NCI-H748 (cell line): Measurements from ENCODE around the gene DNER.
A peak's percentile ranks its signal among the peaks of the same experiment; 100 is the strongest.
"Not testable (repeated sequence)": the region's sequence is repeated elsewhere in the genome, so short reads cannot be mapped to it uniquely, and the experiment has no call there.

Experiments used
- DNase-seq: peaks from one replicate; lab custom pipeline; 2025; ENCODE audit not compliant: unreplicated experiment; lab: John Stamatoyannopoulos, UW

DNER gene, protein sequence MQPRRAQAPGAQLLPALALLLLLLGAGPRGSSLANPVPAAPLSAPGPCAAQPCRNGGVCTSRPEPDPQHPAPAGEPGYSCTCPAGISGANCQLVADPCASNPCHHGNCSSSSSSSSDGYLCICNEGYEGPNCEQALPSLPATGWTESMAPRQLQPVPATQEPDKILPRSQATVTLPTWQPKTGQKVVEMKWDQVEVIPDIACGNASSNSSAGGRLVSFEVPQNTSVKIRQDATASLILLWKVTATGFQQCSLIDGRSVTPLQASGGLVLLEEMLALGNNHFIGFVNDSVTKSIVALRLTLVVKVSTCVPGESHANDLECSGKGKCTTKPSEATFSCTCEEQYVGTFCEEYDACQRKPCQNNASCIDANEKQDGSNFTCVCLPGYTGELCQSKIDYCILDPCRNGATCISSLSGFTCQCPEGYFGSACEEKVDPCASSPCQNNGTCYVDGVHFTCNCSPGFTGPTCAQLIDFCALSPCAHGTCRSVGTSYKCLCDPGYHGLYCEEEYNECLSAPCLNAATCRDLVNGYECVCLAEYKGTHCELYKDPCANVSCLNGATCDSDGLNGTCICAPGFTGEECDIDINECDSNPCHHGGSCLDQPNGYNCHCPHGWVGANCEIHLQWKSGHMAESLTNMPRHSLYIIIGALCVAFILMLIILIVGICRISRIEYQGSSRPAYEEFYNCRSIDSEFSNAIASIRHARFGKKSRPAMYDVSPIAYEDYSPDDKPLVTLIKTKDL

DNA sequence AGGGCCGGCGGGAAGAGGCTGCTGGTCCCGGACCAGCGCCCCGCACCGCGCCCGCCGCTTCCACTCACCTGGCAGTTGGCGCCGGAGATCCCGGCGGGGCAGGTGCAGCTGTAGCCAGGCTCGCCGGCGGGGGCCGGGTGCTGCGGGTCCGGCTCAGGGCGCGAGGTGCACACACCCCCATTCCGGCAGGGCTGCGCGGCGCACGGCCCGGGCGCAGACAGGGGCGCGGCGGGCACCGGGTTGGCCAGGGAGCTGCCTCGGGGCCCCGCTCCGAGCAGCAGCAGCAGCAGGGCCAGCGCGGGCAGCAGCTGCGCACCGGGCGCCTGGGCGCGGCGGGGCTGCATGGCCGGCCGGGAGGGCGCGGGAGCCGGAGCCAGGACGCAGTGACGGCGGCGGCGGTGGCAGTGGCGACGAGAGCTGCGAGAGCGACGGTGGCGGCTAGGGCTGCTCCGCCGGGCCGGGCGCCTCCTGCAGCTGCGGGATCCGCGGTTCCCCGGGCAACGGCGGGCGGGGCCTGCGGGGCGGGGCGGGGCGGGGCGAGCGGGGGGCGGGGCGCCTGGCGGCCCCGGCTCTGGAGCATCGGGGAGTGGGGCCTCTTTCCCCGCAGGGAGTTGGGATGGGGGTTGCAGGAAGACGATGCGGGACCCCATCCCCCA is at the start of gene DNER:
Gene DNER, minus strand, starts transcription at position 476 of the 656 bp plus-strand sequence. Its CDS starts 132 bp downstream, at position 344.
- peak; percentile 79 for DNase-seq

GRCh38 chr2:229761663-229762062 is 47.3 kb upstream of the DNER start:
- DNase-seq: no peak

DNA sequence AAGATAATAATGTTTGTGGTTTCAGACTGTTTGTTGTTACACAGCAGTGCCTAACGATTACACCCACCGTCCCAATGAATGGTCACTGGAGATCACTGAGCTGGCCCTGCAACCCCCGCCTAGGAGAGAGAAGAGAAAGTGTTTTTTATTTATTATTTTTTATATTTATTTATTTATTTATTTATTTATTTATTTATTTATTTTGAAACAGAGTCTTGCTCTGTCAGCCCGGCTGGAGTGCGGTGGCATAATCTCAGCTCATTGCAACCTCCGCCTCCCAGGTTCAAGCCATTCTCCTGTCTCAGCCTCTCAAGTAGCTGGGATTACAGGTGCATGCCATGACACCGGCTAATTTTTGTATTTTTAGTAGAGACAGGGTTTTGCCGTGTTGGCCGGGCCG is 43.1 kb upstream of the DNER start:
- not testable (repeated sequence) for DNase-seq

DNA sequence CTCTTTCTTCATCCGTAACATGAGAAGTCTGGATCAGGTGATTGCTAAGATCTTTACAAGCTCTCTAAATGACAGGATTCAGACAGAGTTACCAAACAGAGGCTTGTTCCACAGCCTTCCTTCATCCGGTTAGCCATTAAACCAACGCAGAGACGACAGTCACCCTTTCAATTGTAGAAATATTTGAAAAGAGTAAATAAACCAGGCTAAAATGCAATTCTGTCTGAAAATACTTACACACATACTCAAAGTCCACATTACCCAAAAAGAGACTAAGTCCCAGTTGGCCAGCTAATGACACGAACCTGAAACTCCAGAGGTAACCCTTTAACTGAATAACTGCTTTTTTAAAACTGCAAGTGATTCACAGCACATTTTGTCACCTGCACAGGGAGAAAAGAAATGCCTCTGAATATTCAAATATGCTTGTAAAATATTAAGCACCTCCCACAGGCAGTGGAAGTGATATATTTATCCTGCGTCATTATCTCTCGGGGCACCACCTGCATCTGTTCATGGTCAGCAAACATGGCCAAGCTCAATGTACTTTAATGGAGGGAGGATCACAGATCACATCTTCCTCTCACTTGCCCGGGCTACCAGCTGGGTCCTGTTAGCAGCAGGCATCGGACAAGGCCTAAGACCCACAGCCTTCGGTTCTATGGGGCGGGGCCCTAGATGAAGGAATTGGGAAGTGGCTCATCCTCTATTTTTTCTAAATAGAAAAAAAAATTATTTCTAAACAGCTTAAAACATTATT is 38.8 kb upstream of the DNER start:
- peak; percentile 4 for DNase-seq

DNA sequence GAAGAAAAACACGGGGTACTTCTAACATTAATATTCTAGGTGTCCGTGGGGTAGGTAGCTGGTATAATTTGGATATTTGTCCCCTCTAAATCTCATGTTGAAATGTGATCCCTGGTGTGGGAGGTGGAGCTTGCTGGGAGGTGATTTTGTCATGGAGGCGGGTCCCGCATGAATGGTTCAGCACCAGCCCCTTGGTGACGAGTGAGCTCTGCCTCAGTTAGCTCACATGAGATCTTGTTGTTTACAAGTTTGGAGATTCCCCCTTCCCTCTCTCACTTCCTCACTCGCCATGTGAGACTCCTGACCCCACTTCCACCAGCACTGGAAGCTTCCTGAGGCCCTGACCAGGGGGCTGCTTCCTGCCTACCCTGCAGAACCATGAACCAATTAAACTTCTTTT is 35.4 kb upstream of the DNER start:
- no peak for DNase-seq

- no peak for DNase-seq
Observed at GRCh38 chr2:229748950-229749349, 34.6 kb upstream of the DNER start.

GRCh38 chr2:229742691-229743090 is 28.3 kb upstream of the DNER start:
- not testable (repeated sequence) for DNase-seq

GRCh38 chr2:229740279-229740678 is 25.9 kb upstream of the DNER start:
- DNase-seq: no peak

DNA sequence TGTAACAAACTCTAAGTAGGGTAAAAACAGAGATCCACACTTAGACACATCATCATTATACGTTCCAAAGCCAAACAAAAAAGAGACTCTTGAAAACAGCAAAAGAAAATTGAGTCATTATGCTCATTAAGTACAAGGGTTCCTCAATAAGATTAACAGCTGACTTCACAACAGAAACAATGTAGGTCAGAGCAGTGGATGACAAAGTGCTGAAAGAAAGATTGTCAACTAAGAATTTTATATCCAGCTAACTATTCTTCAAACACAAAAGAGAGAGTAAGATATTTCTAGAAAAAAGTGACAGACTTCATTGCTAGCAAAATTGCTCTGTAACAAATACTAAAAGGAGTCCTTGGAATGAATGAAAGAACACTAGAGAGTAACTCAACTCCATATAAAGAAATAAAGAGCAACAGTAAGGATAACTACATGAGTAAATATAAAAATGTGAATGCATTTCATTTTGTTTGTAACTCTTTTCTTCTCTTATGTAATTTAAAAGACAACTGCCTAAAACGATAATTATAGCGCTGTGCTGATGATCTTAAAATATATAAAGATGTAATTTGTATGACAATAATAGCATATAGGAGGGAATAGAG is 23.8 kb upstream of the DNER start:
- DNase-seq: no peak

DNA sequence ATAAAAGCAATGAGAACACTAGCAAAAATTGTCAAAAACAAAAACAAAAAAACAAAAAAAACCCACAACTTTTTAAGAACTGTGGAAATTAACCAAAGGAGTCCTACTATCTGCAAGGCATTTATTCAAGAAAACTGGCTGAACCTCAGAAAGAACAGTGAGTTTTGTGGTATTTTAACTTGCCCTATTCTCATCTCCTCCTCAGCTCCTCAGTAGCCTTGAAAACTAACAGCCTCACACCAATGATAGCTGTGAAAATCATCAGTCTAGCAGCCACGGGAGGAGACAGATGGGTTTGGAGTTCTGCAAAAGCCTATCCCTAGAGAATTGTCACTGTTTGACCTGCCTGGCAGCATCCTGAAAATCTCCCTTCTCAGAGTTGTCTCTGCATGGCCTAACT is 20.1 kb upstream of the DNER start:
- DNase-seq: no peak

GRCh38 chr2:229733611-229734245 is 19.4 kb upstream of the DNER start:
- no peak for DNase-seq

- no peak for DNase-seq
Observed at GRCh38 chr2:229732897-229733296, 18.5 kb upstream of the DNER start.

GRCh38 chr2:229731916-229732315 is 17.6 kb upstream of the DNER start:
- DNase-seq: no peak

GRCh38 chr2:229731363-229731762 is 17.0 kb upstream of the DNER start:
- no peak for DNase-seq

DNA sequence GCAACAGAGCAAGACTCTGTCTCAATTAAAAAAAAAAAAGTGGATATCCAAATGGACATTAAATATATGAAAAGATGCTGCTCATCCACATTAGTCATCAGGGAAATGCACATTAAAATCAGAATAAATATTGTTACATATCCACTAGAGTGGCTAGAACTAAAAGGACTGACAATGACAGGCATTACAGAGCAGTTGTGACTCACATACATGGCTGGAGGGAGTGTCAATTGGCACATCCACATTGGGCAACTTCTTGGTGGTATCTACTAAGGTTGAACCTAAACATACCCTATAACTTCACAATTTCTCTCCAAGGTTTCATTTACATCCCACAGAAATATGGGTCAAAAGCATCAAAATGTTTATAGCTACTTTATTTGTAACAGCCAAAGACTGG is 14.0 kb upstream of the DNER start:
- DNase-seq: no peak

DNA sequence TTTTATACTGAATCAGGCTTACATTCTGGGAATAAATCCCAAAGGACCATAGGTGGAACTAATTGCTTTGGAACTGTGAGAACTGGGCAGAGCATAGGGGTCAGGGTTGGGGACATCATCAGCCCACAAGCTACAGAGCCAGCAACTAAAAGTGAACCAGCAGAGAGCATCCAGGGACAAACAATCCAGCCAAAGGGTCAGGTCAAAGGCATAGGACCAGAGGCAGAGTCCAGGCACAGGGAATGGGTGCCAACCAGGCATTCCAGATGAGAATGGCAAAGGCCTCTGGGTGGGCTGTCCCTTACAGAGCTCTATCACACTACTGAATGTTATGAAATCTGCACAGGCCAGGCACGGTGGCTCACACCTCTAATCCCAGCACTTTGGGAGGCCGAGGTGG is 12.3 kb upstream of the DNER start:
- DNase-seq: no peak

DNA sequence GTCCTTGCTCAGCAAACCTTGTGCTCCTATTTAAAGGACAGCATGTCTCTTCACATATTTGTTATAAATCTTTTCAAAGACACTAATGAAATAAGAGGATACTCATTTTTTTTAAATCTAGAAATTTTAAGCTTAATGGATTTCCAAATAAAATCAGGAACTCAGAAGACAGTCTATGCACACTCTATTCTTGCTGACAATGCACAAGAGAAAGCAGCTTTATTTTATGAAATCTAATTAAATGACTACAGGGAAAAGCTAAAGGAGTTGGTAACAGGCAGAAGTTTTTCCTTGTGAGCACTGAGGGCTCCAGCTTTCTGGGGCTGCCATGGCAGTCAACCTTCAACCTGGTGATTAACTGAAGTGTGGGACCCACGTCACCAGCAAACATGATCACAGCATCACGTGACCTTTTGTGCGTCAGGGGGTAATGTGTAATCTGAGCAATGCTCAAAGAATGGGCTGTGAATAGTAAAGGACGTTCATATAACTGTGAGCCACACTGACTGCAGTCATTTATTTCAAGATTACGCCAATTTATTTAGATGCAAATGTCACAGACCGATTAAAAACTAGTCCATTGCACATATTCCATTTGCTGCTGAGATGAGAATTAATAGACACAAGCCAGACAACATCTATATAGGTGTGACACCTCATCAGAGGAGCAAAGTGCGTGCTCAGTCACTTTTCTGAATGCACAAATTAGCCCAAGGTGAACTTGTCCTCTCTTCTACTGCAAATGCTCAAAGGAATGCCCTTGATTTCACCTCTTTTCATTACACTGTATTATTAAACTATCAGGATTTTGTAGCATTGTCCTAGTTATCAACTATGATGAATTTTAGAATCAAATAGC is 11.6 kb upstream of the DNER start:
- DNase-seq: peak; percentile 66

DNA sequence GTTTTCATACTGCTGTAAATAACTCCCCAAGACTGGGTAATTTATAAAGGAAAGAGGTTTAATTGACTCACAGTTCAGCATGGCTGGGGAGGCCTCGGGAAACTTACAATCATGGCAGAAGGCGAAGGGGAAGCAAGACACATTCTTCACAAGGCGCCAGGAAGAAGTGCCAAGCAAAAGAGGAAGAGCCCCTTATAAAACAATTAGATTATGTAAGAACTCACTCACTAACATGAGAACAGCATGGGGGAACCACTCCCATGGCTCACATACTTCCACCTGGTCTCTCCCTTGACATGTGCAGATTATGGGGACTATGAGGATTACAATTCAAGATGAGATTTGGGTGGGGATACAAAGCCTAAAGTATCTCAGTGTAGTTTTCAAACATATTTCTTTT is 8.8 kb upstream of the DNER start:
- DNase-seq: not testable (repeated sequence)

GRCh38 chr2:229719926-229720647 is 5.7 kb upstream of the DNER start:
- no peak for DNase-seq
